K562 (cell line): ENCODE measurements around the gene MTRF1L. TPM values are rescaled to one million over a fixed set of nuclear protein-coding genes. Genes with fewer than 3 reads are reported as not detected.

Experiments
- KDM2B ChIP-seq: fragments of 250-450 bp; sonication (Bioruptor Pico); IDR thresholded peaks from 2 replicates; pipeline ENCODE4 v1.8.0; 2021; ENCODE audit warnings: mild to moderate bottlenecking, moderate library complexity
- polyA plus RNA-seq, 8 experiments: library from polyadenylated mRNA; depleted of rRNA in 4 of 8; stranded (reverse) in 5 of 8; unstranded in 3 of 8; fragments of >200 nt; fragmentation: Nextera tagmentation in 2 of 8; fragmentation: Illumina TruSeq in 1 of 8; extraction: Ambion mirVana in 2 of 8; extraction: Trizol in 1 of 8; gene quantifications; 2 replicates each; pipeline versions ENCODE4 v1.2.1 to v1.2.3, GENCODE V29; 2011 to 2014; ENCODE audit warnings: inconsistent platforms in 1 of 8, missing spikeins in 1 of 8
- total RNA-seq, 7 experiments: library from RNA; depleted of rRNA in 6 of 7; stranded (reverse); fragments of >200 nt in 6 of 7; fragmentation: Illumina TruSeq in 2 of 7; extraction: Trizol in 2 of 7; gene quantifications; 2 replicates each; pipeline versions ENCODE4 v1.2.1 to v1.2.3, GENCODE V29; 2011 to 2021; ENCODE audit warnings: low replicate concordance in 1 of 7
- TF ChIP-seq, protein P1 (sequence below), 2 experiments: fragments of 450-650 bp; formaldehyde crosslinking in 1 of 2; IDR thresholded peaks; 2 replicates each; pipeline versions ENCODE4 v1.4.0 to v1.6.1; 2014 to 2020; ENCODE audit warnings: mild to moderate bottlenecking in 2 of 2, borderline replicate concordance in 1 of 2, low read depth in 1 of 2
- TF ChIP-seq, protein P2 (sequence below): fragments of 450-650 bp; formaldehyde crosslinking; IDR thresholded peaks from 2 replicates; pipeline ENCODE4 v1.4.0; 2020; ENCODE audit warnings: mild to moderate bottlenecking, moderate library complexity
- TF ChIP-seq, protein P3 (sequence below): fragments of 450-650 bp; IDR thresholded peaks from 2 replicates; pipeline ENCODE4 v1.6.1; 2016

Gene MTRF1L
- total and polyA plus RNA-seq, 9 of the 15 experiments (the other 6 are each of a cell fraction or from before 2014, with no cell fraction given): 10.7 to 34.0 (median 30.2) TPM

DNA sequence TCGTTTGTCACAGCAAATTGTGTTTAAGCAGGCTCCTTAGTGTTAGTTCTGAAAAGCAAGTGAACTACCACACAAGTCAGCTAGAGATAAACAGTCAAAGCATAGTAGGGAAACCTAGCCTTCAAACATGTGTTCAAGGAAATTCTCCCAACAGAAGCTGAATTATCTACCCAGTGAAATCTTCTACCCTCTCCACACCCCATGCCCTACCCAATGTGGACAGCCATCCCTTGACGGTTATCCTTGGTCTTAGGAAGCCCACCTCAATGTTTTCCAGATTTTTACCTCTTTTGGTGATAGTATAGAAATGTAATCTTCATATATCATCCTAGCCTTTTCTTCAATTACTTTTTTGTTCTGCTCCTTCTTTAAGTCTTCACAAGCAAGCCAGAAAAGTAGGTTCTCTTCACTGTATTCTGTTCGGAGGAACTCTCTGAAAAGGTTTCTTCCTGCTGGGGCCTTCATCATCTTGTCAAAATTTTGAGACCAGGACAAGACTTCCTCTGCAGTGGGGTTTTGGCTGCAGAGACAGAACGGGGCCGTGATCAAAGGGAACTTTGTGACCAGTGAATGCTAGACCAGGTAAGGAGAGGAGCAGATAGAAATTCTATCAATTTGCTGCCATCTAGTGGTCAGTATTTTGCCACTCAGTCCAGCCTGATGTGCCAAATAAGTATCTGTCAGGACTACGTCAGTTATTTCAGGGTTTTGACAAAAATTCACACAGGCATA, 21.6 kb upstream of the MTRF1L start (continued):
- TF ChIP-seq, protein P1, sequence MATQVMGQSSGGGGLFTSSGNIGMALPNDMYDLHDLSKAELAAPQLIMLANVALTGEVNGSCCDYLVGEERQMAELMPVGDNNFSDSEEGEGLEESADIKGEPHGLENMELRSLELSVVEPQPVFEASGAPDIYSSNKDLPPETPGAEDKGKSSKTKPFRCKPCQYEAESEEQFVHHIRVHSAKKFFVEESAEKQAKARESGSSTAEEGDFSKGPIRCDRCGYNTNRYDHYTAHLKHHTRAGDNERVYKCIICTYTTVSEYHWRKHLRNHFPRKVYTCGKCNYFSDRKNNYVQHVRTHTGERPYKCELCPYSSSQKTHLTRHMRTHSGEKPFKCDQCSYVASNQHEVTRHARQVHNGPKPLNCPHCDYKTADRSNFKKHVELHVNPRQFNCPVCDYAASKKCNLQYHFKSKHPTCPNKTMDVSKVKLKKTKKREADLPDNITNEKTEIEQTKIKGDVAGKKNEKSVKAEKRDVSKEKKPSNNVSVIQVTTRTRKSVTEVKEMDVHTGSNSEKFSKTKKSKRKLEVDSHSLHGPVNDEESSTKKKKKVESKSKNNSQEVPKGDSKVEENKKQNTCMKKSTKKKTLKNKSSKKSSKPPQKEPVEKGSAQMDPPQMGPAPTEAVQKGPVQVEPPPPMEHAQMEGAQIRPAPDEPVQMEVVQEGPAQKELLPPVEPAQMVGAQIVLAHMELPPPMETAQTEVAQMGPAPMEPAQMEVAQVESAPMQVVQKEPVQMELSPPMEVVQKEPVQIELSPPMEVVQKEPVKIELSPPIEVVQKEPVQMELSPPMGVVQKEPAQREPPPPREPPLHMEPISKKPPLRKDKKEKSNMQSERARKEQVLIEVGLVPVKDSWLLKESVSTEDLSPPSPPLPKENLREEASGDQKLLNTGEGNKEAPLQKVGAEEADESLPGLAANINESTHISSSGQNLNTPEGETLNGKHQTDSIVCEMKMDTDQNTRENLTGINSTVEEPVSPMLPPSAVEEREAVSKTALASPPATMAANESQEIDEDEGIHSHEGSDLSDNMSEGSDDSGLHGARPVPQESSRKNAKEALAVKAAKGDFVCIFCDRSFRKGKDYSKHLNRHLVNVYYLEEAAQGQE (IDR thresholded peaks at IDR 0.05; ENCODE audit: borderline replicate concordance): peak; percentile 68; the same call in 1 of the 2 replicates
- TF ChIP-seq, protein P1 (CRISPR knock-in tag; IDR thresholded peaks at IDR 0.05; ENCODE audit: low read depth): no peak
- no peak for TF ChIP-seq KDM2B (CRISPR knock-in tag)
- TF ChIP-seq, protein P2, sequence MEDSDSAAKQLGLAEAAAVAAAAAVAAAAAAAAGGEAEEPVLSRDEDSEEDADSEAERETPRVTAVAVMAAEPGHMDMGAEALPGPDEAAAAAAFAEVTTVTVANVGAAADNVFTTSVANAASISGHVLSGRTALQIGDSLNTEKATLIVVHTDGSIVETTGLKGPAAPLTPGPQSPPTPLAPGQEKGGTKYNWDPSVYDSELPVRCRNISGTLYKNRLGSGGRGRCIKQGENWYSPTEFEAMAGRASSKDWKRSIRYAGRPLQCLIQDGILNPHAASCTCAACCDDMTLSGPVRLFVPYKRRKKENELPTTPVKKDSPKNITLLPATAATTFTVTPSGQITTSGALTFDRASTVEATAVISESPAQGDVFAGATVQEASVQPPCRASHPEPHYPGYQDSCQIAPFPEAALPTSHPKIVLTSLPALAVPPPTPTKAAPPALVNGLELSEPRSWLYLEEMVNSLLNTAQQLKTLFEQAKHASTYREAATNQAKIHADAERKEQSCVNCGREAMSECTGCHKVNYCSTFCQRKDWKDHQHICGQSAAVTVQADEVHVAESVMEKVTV (CRISPR knock-in tag): peak; percentile 68
- TF ChIP-seq, protein P3, sequence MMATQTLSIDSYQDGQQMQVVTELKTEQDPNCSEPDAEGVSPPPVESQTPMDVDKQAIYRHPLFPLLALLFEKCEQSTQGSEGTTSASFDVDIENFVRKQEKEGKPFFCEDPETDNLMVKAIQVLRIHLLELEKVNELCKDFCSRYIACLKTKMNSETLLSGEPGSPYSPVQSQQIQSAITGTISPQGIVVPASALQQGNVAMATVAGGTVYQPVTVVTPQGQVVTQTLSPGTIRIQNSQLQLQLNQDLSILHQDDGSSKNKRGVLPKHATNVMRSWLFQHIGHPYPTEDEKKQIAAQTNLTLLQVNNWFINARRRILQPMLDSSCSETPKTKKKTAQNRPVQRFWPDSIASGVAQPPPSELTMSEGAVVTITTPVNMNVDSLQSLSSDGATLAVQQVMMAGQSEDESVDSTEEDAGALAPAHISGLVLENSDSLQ: peak; percentile 51; the same call in 1 of the 2 replicates
- TF ChIP-seq, all 486 proteins: peak for 7
